ENCODE data around the gene CDC14B.
A peak's percentile ranks its signal among the peaks of the same experiment; 100 is the strongest.

Gene CDC14B

DNA sequence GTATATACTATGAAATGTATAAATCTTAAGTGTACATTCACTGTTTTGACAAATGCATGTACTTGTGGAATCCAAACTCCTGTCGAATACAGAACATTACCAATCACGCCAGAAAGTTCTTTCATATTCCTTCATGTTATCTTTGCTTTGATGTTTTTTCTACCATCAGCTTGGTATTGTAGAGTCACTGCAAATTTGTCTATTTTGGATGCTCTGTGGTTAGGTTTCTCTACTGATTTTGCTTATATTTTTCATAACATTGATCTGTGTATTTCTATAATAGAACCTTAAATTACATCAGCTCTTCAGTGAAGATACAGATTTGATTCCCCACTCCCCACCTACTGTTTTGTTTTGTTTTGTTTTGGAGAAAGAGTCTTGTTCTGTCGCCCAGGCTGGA is 138.9 kb downstream of the CDC14B start:
- no peak for DNase-seq

DNA sequence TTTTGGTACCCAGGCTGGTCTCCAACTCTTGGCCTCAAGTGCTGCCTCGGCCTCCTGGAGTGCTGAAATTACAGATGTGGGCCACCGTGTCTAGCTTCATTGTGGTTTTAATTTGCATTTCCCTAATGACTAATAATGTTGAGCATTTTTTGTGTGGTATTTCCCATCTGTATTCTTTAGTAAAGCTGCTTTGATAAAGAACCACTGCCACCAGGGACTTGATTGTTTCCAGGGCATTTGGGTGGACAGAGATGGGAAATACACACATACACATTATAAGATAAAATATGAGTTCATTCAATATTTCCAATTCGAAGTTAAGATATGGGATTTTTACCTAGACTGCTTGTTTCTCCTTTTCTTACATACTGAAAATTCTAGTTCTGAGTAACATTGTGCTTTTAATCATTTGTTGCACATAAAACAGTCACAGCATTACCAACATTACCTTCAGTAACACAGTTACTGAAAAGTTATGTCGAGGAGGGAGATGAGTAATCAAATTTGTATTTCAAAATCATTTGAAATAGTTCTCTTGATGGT is 140.7 kb downstream of the CDC14B start:
- no peak for DNase-seq

DNA sequence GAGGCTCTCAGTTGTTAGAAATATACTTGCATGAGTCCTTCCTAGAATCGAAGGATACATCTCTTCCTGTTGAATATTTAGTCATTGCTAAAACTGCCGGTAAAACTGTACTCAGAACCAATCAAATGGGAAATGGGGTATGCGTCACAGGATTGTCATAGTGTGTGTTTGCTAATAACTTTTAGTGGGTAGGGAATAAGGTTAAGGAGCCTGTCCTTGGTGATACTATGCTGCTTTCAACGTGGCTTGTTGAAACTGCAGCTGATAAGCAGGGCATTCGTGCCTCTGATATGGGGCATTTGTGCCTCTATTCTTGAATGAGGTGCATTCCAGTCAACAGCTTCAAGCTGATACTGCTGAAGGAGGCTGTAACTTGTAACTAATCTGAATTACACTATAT is 143.1 kb downstream of the CDC14B start:
- DNase-seq: no peak

DNA sequence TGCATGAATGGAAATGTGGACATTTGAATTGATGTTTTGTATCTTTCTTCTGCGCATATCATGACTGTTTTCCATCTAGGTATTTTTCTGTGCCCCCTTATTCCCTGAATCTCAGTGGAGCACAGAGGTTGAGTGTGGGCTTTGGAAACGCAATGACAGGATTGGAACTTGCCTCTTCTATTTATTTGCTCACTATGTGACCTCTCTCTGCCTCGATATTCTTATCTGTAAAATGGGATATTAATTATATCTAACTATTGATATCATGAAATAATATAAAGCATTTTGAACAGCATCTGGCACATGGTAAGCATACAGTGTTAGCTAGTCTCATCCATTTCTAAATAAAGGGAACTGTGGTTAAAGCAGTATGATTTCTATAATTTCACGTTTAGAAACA is 143.6 kb downstream of the CDC14B start:
- DNase-seq: no peak

DNA sequence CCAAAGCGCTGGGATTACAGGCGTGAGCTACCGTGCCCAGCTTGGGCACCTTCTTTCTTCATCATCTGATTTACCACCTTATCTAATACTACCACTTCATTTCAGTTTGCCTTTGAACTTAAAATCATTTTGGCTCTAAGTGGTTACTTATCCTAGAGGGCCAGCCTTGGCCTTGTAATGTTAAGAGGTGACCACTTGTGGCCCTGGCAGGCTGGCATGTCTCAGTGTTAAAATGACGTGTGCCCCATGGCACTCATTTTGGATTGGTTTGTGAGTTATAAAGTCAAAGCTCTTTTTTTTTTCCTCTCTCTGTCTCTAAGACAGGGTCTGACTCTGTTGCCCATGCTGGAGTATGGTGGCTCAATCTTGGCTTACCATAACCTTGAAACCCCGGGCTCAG is 151.9 kb downstream of the CDC14B start:
- no peak for DNase-seq

DNA sequence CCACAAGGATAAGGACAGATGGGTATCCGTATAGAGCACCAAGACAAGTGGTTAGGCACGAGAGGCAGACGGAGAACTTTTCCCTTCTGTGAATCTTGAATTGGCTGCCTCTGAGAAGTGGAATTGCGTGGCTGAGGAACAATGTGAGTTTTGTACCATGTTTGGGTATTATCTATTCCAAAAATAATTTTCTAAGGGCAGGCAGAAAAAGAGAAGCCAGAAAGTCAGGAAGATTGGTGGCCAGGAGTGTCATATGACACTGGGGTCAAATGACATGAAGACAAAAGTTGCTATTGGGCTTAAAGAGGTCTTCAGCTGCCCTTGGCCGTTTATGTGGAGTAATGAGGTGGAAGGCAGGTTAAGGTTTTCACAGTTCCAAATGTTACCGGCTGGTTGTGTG is 155.2 kb downstream of the CDC14B start:
- DNase-seq: no peak

DNA sequence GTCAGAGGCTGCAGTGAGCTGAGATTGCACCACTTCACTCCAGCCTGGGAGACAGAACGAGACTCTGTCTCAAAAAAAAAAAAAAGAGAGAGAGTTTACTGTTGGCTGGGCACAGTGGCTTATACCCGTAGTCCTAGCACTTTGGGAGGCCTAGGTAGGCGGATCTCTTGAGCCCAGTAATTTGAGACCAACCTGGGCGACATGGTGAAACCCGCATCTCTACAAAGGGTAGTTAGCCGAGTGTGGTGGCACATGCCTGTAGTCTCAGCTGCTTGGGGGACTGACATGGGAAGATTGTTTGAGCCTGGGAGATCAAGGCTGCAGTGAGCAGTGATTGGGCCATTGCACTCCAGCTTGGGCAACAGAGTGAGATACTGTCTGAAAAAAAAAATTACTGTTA is 157.1 kb downstream of the CDC14B start:
- no peak for DNase-seq

DNA sequence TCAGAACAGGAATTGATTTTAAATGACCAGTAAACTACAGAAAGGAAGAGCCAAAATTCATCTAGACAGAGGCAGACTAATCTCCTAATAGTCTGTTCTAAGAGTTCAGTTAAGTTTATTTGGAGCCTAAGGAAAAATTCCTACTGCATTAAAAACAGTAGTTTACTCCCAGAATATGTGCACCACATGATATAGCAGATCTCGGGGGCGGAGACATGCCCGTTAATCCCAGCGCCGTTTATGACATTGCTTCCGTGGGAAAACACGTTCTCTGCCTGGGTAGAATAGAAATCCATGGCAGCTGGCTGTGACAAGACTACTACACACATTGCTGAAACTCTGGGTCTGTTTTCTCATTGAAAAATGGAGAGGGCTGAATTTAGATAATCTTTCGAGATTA is 158.3 kb downstream of the CDC14B start:
- DNase-seq: no peak

DNA sequence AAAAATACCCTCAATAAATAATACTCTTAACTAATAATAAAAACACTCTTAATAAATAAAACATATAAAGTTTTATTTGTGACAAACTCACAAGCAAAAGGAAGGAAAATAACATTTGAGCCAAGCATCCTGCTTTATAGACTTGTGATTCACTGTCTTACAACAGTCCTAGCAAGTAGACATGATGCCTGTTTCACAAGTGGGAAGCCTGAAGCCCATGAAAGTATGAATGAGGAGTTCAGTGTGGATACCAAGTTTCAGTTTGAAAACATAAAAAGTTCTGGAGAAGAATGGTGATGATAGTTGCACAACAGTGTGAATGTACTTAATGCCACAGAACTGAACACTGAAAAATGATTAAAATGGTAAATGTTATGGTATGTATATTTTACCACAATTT is 158.8 kb downstream of the CDC14B start:
- DNase-seq: no peak

DNA sequence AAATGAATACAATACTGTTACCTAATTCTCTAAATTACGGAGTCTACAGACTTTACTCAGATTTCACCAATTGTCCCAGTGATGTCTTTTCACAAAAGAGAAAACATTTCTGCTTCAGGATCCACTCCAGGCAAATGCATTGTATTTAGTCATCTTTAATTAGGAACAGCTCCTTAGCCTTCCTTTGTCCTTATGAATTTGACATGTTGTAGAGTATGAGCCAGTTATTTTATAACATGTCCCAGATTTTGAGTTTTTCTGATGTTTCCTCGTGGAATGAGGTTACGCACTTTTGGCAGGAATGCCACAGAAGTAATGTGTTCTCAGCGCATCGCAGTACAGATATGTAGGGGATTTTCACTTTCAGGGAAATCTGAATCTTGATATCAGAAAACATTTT is 159.2 kb downstream of the CDC14B start:
- DNase-seq: no peak

DNA sequence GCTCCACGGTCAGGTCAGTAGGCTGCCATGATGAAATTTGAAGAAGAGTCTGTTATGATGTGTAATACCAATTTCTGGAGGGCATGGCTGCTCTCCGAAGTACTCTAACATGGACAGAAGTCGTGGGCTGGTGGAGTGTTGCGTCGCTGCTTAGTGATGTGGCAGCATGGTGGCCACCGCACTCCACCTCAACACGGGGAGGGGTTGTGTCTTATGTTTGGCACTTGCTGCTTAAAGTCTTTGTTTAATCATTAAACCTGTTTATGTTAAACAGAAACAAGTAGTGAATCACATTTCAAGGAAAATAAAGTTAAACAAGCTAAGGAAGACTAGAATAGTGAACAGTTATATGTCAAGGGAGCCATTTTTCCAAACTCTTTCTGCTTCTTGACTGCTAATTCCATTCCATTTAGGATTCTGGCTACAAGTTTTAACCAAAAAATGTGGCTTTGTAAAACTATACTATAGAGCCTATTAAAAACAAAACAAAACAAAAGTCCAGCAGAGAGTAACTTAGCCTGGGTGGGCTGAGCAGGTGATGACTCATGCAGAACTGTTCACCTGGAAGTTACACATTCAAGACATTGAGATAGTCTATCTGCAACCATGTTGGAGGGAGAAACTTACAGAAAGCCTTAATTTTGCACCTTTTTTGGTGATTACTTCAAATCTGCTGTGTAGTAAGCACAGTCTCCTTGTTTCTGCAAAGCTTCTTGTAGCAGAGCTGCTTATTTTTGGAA is 160.2 kb downstream of the CDC14B start:
- DNase-seq: no peak

DNA sequence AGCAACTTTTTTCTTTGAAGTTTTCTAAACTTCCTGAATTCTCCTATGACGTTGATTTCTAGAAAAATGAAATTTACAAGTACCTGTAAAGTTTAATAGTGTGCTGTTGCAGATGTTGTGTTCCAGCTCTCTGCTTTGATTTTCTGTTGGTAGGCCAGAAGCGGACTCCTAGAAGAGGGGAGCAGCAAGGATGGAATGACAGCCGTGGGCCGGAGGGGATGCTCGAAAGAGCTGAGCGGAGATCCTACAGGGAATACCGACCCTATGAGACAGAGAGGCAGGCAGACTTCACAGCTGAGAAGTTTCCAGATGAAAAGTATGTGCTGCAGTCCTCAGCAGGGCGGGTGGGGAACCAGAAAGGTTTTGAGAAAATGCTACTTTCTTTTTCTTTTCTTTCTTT is 161.4 kb downstream of the CDC14B start:
- DNase-seq: no peak

DNA sequence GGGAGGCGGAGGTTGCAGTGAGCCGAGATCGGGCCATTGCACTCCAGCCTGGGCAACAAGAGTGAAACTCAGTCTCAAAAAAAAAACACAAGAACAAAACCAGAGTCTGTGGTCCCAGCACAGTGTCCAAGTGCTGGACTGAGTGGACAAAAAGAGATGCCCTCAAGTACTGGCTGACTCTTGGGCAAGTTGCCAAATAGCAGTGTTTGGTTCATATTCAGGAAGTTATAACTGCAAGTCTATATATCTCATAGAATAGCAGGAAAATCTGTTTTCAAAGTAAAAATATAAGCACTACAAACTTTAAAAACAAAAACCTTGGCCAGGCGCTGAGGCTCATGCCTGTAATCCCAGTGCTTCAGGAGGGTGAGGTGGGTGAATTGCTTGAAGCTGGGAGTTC is 162.4 kb downstream of the CDC14B start:
- DNase-seq: no peak

DNA sequence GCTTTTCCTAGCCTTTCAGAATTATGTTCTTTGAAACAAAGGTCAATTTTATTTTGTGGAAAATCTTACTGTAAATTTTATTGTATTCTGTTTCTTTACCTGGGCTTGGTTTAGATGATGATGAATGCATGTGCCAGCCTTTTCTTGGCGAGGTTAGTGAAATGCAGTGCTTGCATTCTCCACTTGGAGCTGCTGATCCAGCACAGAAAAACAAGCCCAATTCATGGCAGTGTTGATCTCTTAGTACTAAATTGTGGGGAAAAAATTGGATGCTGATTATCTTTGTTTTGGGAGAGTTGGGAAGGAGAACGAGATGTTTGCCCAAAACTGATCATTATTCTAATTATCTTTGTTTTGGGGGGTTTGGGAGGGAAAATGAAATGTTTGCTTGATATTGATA is 166.0 kb downstream of the CDC14B start:
- no peak for DNase-seq

DNA sequence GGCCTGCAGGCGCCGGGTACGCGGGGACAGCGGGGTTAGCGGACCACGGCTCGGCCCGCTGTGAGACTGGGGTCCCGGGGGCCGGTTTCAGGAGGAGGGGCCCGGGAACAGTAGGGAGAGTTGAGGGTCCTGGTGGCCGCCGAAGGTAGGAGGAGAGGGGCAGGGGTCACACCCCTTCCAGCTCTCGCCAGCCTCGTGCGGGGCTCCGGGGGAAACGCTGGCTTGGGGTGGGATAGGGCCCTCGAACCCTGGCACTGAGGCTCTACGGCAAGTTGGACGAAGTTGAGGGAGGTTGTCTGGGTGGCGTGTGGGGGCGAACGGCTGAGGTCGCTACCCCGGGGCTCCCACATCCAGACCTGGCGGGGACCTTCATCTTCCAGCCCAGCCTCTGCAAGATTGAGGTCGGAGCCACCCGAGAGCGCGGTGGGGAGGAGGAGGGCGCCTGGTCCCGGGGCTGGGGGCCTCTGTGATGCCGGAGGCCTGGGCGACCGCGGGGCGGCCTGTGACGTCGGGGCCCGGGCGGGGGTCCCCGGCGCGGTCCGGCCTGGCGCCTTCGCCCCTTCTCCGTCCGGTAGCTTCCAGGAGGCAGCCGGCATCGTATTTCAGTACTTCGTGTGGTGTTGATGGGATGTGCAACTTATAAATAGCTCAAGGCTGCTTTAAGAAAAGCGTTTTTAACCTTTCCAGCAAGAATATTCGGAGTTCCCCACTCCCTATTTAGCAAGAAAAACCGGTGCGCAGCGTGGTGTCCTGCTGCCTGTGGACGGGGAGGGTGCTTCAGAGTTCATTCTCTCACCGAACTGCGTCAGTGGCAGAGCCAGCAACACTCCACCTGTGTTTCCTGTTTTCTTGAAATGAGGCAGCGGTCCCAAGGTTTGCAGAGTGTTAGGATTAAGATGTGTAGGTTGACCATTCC is 168.8 kb downstream of the CDC14B start:
- DNase-seq: peak; percentile 7
